ENCODE data around the gene ZNF350. TPM values are rescaled to one million over a fixed set of nuclear protein-coding genes. Genes with fewer than 3 reads are reported as not detected.

Gene ZNF350
- total RNA-seq, 1 experiment from 2014 or later: 2.3 TPM

GRCh38 chr19:52007806-52008557, 21.3 kb upstream of the ZNF350 start, which contains the start of gene ZNF615:
Gene ZNF615 (minus strand): TSS chr19:52008211. CDS start chr19:52003711, 4,500 bp downstream.
- Histone ChIP-seq H3K79me2 (ENCODE audit: insufficient read depth, low read length) (no peaks in the 10 kb centered on the region), H3K9ac (ENCODE audit: low read length) (no peak within 1 kb of the TSS), H3K4me2 (ENCODE audit: low read length) (peak within 1 kb of the TSS; percentile 72), H4K20me1 (ENCODE audit: insufficient read depth) (no peaks in the 10 kb centered on the region), H2AFZ (ENCODE audit: low read depth, low read length, poor library complexity, severe bottlenecking) (peak within 1 kb of the TSS; percentile 86), H3K9me2 (ENCODE audit: insufficient read depth) (no peaks in the 10 kb centered on the region), H3K27ac (ENCODE audit: low read depth, low read length) (no peak within 1 kb of the TSS), H3K9me3 (ENCODE audit: control insufficient read depth in 1 of 2, insufficient read depth in 1 of 2, low read depth in 1 of 2, low read length in 2 of 2) (peaks cover 19 to 35% of the 10 kb centered on the region in 2 experiments; a peak in 3 of 4 replicates), H3K4me1 (ENCODE audit: control insufficient read depth in 1 of 2, insufficient read depth in 2 of 2, low read length in 2 of 2) (no peaks in the 10 kb centered on the region), H3K36me3 (ENCODE audit: control insufficient read depth in 1 of 2, insufficient read depth in 2 of 2, low read length in 2 of 2) (no peaks in the 10 kb centered on the region), H3K4me3 (replicated peaks in 1 of 2; ENCODE audit: low read depth in 1 of 2, low read length in 2 of 2) (peak within 1 kb of the TSS; percentile 51 to 59), H3K27me3 (ENCODE audit: insufficient read depth, low read length) (no peaks in the 10 kb centered on the region)
- BruUV-seq (replicated peaks): TSS peak; percentile 75
- peak; percentile 78; the same call in 1 of the 2 replicates for TF ChIP-seq EGR1 (IDR thresholded peaks at IDR 0.05; ENCODE audit: low read depth)
- TF ChIP-seq ZFX (IDR thresholded peaks at IDR 0.05): 0 out of 2 replicates have a peak, but pooled peaks have one; percentile 16
- no peak for TF ChIP-seq REST (IDR thresholded peaks at IDR 0.05; ENCODE audit: low read depth)
- TF ChIP-seq YY1 (IDR thresholded peaks at IDR 0.05; ENCODE audit: extremely low read depth, insufficient replicate concordance, low read depth, low read length): peak; percentile 99
- no peak for TF ChIP-seq SP1 (IDR thresholded peaks at IDR 0.05; ENCODE audit: low read depth)
- peak; percentile 52 for DNase-seq (ENCODE audit: low read depth, low spot score)
- POLR2A ChIA-PET: no interaction called here
- ATAC-seq: peak; percentile 91
- intact Hi-C loops (cut with micrococcal nuclease): no loop called here
- CTCF ChIA-PET: no interaction called here
- RAD21 ChIA-PET (ENCODE audit: low non-redundant PET in 1 of 2, low total read pairs in 2 of 2, uncharacterized antibody in 2 of 2, unreplicated experiment in 2 of 2): no interaction called here

Measured in HCT116 (cell line).